LNCaP clone FGC (cell line): ENCODE data around the gene EPB41.

Source experiments
- DNase-seq: peaks from one replicate; pipeline ENCODE4 v3.0.0-alpha.2; 2011; ENCODE audit warnings: low read depth
- H3K4me3 ChIP-seq: 2 replicates; pipeline ENCODE4 v1.5.1; 2011; ENCODE audit warnings: mild to moderate bottlenecking, low read depth, low read length, control low read depth
- TF ChIP-seq, protein P1 (sequence below): IDR thresholded peaks from 2 replicates; pipeline ENCODE4 v1.5.1; 2012; ENCODE audit warnings: mild to moderate bottlenecking; ENCODE audit not compliant: control insufficient read depth, insufficient read depth; ENCODE audit errors: extremely low read depth

EPB41 gene

DNA sequence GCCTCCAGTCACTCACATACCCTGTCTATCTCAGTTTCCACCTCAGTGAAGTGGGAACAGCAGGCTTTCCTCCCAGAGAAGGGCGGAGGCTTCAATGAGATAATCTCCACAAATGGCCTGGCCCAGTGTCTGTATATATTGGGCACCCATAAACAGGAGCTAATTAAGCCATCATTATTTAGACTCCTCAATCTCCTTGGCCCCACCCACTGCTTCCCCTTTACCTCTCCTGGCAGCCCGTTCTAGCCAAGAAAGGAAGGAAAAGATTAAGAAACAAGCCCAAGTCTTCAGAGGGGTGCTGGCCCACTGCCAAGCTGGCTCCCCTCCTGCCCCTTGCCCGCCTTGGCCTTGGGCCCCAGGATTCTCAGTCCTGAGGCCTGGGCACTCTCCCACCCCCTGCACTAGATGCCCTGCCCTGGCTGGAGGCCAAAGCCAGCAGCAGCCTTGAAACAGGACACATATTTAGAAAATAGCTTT, 15.9 kb upstream of the EPB41 start:
- DNase-seq = no peak
- no peak overlapping the region for H3K4me3 ChIP-seq
- TF ChIP-seq, protein P1, sequence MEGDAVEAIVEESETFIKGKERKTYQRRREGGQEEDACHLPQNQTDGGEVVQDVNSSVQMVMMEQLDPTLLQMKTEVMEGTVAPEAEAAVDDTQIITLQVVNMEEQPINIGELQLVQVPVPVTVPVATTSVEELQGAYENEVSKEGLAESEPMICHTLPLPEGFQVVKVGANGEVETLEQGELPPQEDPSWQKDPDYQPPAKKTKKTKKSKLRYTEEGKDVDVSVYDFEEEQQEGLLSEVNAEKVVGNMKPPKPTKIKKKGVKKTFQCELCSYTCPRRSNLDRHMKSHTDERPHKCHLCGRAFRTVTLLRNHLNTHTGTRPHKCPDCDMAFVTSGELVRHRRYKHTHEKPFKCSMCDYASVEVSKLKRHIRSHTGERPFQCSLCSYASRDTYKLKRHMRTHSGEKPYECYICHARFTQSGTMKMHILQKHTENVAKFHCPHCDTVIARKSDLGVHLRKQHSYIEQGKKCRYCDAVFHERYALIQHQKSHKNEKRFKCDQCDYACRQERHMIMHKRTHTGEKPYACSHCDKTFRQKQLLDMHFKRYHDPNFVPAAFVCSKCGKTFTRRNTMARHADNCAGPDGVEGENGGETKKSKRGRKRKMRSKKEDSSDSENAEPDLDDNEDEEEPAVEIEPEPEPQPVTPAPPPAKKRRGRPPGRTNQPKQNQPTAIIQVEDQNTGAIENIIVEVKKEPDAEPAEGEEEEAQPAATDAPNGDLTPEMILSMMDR = no peak

DNA sequence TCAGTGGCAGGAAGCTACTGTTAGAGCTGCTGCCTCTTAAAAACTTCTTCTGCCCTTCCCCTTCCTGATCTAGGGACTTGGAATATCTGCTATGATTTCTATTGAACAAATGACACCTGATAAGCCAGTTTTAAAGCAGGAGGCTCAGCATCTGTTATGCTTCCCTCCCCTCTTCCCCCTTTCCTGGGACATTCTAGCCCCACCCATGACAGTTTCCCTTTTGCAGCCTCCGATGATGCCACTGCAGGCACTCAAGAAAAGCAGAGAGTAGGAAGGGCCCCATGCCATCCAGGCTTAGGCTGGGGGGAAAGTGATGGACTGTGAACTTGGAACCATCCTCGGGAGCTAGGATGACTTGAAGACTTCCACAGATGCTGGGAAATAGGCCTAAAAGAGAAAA, 15.1 kb upstream of the EPB41 start:
- TF ChIP-seq, protein P1 = no peak

DNA sequence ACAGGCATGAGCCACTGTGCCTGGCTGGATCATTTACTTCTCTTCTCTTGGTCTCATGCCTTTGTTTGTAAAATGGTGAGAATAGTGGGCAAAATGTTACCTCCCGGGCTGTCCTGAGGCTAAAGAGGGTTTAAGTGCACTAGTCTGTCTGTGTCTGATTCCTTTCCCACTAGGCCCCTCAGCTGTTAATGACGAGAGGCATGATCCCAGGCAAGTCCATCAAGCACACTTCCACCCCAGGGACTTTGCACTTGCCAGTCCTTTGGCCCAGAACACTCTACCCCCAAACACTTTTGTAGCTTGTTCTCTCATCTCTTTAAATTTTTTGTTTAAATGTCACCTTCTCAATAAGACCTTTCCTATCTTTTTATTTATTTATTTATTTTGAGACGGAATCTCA, 13.8 kb upstream of the EPB41 start:
- TF ChIP-seq, protein P1 = no peak
- no peak overlapping the region for H3K4me3 ChIP-seq
- DNase-seq = no peak

More for the DNA sequence above, 15.1 kb upstream of the EPB41 start:
- no peak overlapping the region for H3K4me3 ChIP-seq
- no peak for DNase-seq

DNA sequence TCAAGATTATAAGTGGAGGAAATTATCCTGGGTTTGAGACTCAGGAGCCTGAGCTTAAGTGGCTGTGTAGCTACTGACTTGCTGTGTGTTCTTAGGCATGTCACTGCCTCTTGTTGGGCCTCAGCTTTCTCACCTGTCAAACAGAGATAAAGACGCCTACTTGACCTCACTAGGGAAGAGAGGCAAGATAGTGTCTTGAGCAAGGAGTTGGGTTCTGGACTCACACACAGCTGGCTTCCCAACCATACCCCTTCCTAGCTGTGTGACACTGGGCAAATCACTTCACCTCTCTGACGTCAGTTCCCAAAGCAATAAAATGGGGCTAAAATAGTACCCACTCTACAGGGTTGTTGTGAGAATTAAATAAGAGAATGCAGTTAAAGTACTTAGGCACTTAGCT, 11.6 kb upstream of the EPB41 start:
- H3K4me3 ChIP-seq = no peak overlapping the region
- TF ChIP-seq, protein P1 = no peak
- no peak for DNase-seq

DNA sequence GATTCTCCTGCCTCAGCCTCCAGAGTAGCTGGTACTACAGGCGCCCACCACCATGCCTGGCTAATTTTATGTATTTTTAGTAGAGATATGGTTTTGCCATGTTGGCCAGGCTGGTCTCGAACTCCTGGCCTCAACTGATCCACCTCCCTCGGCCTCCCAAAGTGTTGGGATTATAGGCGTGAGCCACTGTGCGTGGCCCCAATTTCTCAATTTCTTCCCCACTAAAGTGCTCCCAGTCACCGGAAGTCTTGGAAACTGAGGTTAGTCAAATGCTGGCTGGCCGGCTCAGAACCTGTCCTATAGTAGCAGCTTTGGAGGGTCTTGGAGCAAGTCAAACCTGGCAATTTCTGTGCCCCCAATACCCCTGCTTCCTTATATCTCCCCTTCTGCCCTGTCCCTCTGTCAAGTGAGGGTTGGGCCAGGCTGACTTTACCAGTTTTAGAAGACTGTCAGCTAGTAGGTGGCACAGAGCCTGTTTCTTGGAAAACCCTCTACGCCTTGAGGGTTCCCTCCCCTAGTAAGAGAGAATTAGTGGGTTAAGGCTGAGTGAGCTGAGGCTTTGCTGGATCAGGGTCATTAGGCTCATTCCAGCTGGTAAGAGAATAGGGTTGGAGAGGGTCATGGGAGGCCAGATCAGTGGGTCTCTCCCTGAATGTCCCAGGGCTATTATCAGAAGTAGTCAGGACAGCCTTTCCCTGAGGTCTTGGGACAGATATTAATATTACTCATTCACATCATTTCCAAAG, 8.3 kb upstream of the EPB41 start:
- no peak overlapping the region for H3K4me3 ChIP-seq
- TF ChIP-seq, protein P1 = no peak
- no peak for DNase-seq

DNA sequence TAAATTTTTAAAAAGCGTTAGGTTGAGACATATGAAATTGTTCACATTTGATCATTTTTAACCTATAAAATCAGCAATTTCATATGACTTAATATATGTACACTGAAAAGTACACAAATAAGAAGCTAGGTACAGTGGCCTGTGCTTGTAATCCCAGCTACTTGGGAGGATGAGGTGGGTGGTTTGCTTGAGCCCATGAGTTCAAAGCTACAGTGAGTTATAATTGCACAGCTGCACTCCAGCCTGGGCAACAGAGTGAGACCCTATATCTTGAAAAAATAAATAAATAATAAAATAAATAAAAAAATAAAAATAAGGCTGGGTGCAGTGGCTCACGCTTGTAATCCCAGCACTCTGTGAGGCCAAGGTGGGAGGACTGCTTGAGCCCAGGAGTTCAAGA, 5.2 kb upstream of the EPB41 start:
- DNase-seq = no peak
- TF ChIP-seq, protein P1 = no peak
- H3K4me3 ChIP-seq = no peak overlapping the region
